Right atrium auricular region (tissue), 2 donors: ENCODE measurements around the gene CHL1. TPM values are rescaled to one million over a fixed set of nuclear protein-coding genes. Genes with fewer than 3 reads are reported as not detected.

Experiments used
- DNase-seq: peaks from one replicate; pipeline ENCODE4 v3.0.0-alpha.2; 2019; ENCODE audit warnings: low spot score
- H3K27ac ChIP-seq, 2 donors: fragments of 200-600 bp; sonication (generic); 1 replicate in 1 of 2; 2 replicates in 1 of 2; pipeline ENCODE4 v1.5.1; 2016 to 2019
- H3K27me3 ChIP-seq, 2 donors: fragments of 200-600 bp; sonication (generic); one replicate each; pipeline versions ENCODE4 v1.5.1 to v1.6.0; 2017 to 2019
- H3K36me3 ChIP-seq: fragments of 200-600 bp; sonication (generic); one replicate; pipeline ENCODE4 v1.5.1; 2016
- H3K4me1 ChIP-seq, 2 donors: fragments of 200-600 bp; sonication (generic); one replicate each; pipeline versions ENCODE4 v1.5.1 to v1.6.0; 2017 to 2019
- H3K4me3 ChIP-seq, 2 donors: fragments of 200-600 bp; sonication (generic); 1 replicate in 1 of 2; 2 replicates in 1 of 2; pipeline ENCODE4 v1.5.1; 2017 to 2019; ENCODE audit warnings: mild to moderate bottlenecking in 1 of 2, moderate library complexity in 1 of 2
- H3K9me3 ChIP-seq, 2 donors: fragments of 200-600 bp; sonication (generic); one replicate each; pipeline ENCODE4 v1.5.1; 2019
- CTCF ChIP-seq, 2 donors: fragments of 200-600 bp; sonication (generic); IDR thresholded peaks; one replicate each; pipeline ENCODE4 v1.5.1; 2019; ENCODE audit warnings: antibody characterized with exemption in 2 of 2
- total RNA-seq, 2 donors: library from RNA; depleted of rRNA; stranded (reverse); fragments of >200 nt; gene quantifications; one replicate each; pipeline ENCODE4 v1.1.0, GENCODE V29; 2016

CHL1 gene
- total RNA-seq, 2 donors from 2014 or later: 36.7 to 66.4 TPM

GRCh38 chr3:297585-297984 is 101.0 kb downstream of the CHL1 start:
- Histone ChIP-seq H3K36me3 (no peaks in the 10 kb centered on the region), H3K27me3 (no peaks in the 10 kb centered on the region), H3K4me1 (no peaks in the 10 kb centered on the region), H3K9me3 (no peaks in the 10 kb centered on the region), H3K4me3 (no peak overlapping the region), H3K27ac (no peak overlapping the region)
- no peak for DNase-seq
- no peak for TF ChIP-seq CTCF (IDR thresholded peaks at IDR 0.05)

GRCh38 chr3:299590-300301 is 103.2 kb downstream of the CHL1 start:
- H3K4me1 ChIP-seq: no peaks in the 10 kb centered on the region
- DNase-seq: no peak
- TF ChIP-seq CTCF (IDR thresholded peaks at IDR 0.05): no peak
- no peak overlapping the region for H3K4me3 ChIP-seq
- no peaks in the 10 kb centered on the region for H3K9me3 ChIP-seq
- no peaks in the 10 kb centered on the region for H3K36me3 ChIP-seq
- H3K27ac ChIP-seq: no peak overlapping the region
- H3K27me3 ChIP-seq: no peaks in the 10 kb centered on the region

GRCh38 chr3:307182-307581 is 110.6 kb downstream of the CHL1 start:
- Histone ChIP-seq H3K27me3 (no peaks in the 10 kb centered on the region), H3K4me1 (no peaks in the 10 kb centered on the region), H3K27ac (no peak overlapping the region), H3K9me3 (no peaks in the 10 kb centered on the region), H3K36me3 (no peaks in the 10 kb centered on the region), H3K4me3 (no peak overlapping the region)
- DNase-seq: no peak
- no peak for TF ChIP-seq CTCF (IDR thresholded peaks at IDR 0.05)

GRCh38 chr3:308597-309321 is 112.2 kb downstream of the CHL1 start:
- no peak for DNase-seq
- Histone ChIP-seq H3K27ac (no peak overlapping the region), H3K27me3 (no peaks in the 10 kb centered on the region), H3K9me3 (no peaks in the 10 kb centered on the region), H3K4me1 (no peaks in the 10 kb centered on the region), H3K4me3 (peak overlapping the region in 1 of 2 donors; percentile 10), H3K36me3 (no peaks in the 10 kb centered on the region)
- TF ChIP-seq CTCF (IDR thresholded peaks at IDR 0.05): no peak

- Histone ChIP-seq H3K36me3 (no peaks in the 10 kb centered on the region), H3K27me3 (no peaks in the 10 kb centered on the region), H3K4me1 (no peaks in the 10 kb centered on the region), H3K9me3 (no peaks in the 10 kb centered on the region), H3K4me3 (no peak overlapping the region), H3K27ac (no peak overlapping the region)
- TF ChIP-seq CTCF (IDR thresholded peaks at IDR 0.05): no peak
- no peak for DNase-seq
Observed at GRCh38 chr3:312160-312733, 115.7 kb downstream of the CHL1 start.
